Progenitor cell of endocrine pancreas (in vitro differentiated cells): ENCODE measurements around the gene NR5A1. TPM values are rescaled to one million over a fixed set of nuclear protein-coding genes. Genes with fewer than 3 reads are reported as not detected.

Experiments
- DNase-seq: peaks from one replicate; pipeline ENCODE4 v3.0.0; 2021; ENCODE audit warnings: low spot score; ENCODE audit not compliant: unreplicated experiment
- H3K27ac Mint-ChIP-seq: 2 replicates; pipeline ENCODE4 v1.8.0; 2021; ENCODE audit warnings: mild to moderate bottlenecking, moderate library complexity, mixed read lengths
- H3K27me3 Mint-ChIP-seq: 2 replicates; pipeline ENCODE4 v1.8.0; 2021; ENCODE audit warnings: mixed read lengths
- H3K36me3 Mint-ChIP-seq: 2 replicates; pipeline ENCODE4 v1.8.0; 2022; ENCODE audit warnings: mixed read lengths; ENCODE audit not compliant: insufficient read depth
- H3K4me1 Mint-ChIP-seq: 2 replicates; pipeline ENCODE4 v1.8.0; 2021; ENCODE audit warnings: low read depth, mixed read lengths
- H3K4me3 Mint-ChIP-seq: 2 replicates; pipeline ENCODE4 v1.8.0; 2021; ENCODE audit warnings: low read depth, mild to moderate bottlenecking, moderate library complexity, mixed read lengths
- H3K9me3 Mint-ChIP-seq: 2 replicates; pipeline ENCODE4 v1.8.0; 2021; ENCODE audit warnings: low read depth, mixed read lengths
- total RNA-seq: library from RNA; stranded (reverse); gene quantifications from 2 replicates; pipeline ENCODE4 v1.2.1, GENCODE V29; 2021
- TF ChIP-seq, protein P1 (sequence below): fragments of 200-600 bp; sonication (generic); IDR thresholded peaks from one replicate; pipeline ENCODE4 v1.5.0; 2021; ENCODE audit warnings: antibody characterized with exemption, mild to moderate bottlenecking; ENCODE audit not compliant: unreplicated experiment

NR5A1 gene
- total RNA-seq, 1 donor from 2014 or later: 0.36 TPM

DNA sequence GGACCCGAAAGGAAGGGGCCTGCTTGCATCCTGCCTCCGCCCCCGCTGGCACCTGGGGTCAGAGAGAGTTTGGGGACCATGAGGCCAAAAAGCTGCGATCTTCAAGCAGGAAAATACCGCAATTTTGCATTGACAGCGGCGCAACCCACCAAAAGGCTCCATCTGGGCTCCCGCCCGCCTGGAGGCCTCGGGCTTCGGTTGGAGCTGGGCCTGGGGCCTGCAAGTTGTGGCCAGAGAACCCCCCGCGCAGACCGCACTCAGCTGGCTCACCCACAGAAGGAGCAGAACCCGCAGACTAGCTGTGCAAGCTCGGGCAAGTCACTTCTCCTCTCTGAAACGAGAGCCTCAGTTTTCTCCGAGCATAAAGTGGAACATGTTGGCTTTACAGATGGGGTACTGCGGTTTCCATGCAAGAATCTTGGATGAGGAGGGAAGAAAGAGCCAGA, 1.3 kb downstream of the NR5A1 start:
- H3K4me3 Mint-ChIP-seq: no peak overlapping the region
- TF ChIP-seq, protein P1, sequence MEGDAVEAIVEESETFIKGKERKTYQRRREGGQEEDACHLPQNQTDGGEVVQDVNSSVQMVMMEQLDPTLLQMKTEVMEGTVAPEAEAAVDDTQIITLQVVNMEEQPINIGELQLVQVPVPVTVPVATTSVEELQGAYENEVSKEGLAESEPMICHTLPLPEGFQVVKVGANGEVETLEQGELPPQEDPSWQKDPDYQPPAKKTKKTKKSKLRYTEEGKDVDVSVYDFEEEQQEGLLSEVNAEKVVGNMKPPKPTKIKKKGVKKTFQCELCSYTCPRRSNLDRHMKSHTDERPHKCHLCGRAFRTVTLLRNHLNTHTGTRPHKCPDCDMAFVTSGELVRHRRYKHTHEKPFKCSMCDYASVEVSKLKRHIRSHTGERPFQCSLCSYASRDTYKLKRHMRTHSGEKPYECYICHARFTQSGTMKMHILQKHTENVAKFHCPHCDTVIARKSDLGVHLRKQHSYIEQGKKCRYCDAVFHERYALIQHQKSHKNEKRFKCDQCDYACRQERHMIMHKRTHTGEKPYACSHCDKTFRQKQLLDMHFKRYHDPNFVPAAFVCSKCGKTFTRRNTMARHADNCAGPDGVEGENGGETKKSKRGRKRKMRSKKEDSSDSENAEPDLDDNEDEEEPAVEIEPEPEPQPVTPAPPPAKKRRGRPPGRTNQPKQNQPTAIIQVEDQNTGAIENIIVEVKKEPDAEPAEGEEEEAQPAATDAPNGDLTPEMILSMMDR: no peak
- H3K27ac Mint-ChIP-seq: no peak overlapping the region
- no peak for DNase-seq
- H3K4me1 Mint-ChIP-seq: peaks cover 3% of the 10 kb centered on the region
- no peaks in the 10 kb centered on the region for H3K9me3 Mint-ChIP-seq
- H3K36me3 Mint-ChIP-seq: no peaks in the 10 kb centered on the region
- H3K27me3 Mint-ChIP-seq: peaks cover 46% of the 10 kb centered on the region

DNA sequence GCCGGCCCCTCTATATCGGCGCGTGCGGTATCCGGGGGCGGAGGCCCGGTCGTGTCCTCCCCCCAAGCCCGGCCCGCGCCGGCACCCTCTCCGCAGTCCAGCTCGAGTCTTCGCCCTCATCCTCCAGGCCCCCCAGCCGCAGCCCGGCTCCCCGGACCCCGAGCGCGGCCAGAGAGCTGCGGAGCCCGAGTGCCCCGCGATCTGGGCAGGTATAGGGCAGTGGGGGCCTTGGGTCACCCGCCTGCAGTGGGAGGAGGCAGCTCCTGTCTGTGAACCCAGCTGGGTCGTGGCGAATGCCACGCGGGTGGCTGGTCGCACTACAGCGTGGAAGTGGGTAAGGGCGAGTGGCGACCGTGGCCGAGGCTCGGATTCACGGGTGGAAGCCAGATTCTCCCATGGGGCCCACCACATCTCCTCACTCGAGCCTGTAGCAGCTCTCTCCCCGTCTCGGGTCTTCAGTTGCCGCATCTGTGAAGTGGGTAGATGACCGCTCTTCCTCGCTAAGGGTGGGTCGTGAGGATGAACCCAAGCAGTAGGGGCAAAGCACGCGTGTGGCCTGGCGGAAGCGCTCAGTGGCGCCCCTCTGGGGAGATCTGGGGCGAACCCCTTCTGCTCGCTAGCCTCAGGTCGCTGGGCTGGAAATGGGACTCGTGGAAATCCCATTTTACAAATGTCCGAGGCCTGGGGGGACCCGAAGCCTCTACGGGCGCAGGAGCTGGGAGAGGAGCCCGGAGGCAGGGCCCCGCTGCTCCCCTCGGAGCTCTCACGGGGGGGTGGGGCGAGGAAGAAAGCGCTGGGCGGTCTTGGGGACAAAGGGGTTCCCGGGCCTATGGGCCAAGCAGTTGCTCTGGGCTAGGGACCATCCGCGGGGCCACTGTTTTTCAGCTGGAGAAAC, 1.9 kb downstream of the NR5A1 start:
- no peaks in the 10 kb centered on the region for H3K9me3 Mint-ChIP-seq
- peaks cover 3% of the 10 kb centered on the region for H3K4me1 Mint-ChIP-seq
- H3K27ac Mint-ChIP-seq: no peak overlapping the region
- H3K4me3 Mint-ChIP-seq: peak overlapping the region; percentile 49
- TF ChIP-seq, protein P1: peak; percentile 26
- H3K36me3 Mint-ChIP-seq: no peaks in the 10 kb centered on the region
- DNase-seq: no peak
- H3K27me3 Mint-ChIP-seq: peaks cover 50% of the 10 kb centered on the region

DNA sequence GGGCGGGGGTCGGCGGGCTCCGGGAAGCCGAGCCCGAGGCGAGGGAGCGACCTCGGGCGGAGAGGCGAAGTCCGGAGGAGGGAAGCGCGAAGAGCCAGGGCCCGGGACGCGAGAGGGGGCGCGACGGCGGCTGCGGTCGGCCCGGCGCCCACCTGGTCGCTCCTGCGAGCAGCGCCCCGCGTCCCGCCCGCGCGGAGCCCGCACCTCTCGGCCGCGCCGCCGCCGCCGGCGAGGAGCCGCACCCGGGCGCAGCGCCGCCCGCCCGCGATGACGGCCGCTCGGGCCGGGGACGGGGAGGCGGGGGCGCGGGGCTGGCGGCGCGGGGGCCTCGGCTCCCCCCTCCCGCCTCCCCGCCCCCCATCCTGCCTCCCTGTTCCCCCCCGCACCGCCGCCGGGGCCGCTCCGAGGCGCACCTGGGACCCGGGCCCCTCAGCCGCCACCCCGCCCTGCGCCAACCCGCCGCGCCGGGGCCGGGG, 2.6 kb downstream of the NR5A1 start:
- no peak for DNase-seq
- Mint-ChIP-seq H3K4me3 (no peak overlapping the region), H3K4me1 (peaks cover 3% of the 10 kb centered on the region), H3K27me3 (peaks cover 53% of the 10 kb centered on the region), H3K9me3 (no peaks in the 10 kb centered on the region), H3K36me3 (no peaks in the 10 kb centered on the region), H3K27ac (no peak overlapping the region)
- TF ChIP-seq, protein P1: no peak

DNA sequence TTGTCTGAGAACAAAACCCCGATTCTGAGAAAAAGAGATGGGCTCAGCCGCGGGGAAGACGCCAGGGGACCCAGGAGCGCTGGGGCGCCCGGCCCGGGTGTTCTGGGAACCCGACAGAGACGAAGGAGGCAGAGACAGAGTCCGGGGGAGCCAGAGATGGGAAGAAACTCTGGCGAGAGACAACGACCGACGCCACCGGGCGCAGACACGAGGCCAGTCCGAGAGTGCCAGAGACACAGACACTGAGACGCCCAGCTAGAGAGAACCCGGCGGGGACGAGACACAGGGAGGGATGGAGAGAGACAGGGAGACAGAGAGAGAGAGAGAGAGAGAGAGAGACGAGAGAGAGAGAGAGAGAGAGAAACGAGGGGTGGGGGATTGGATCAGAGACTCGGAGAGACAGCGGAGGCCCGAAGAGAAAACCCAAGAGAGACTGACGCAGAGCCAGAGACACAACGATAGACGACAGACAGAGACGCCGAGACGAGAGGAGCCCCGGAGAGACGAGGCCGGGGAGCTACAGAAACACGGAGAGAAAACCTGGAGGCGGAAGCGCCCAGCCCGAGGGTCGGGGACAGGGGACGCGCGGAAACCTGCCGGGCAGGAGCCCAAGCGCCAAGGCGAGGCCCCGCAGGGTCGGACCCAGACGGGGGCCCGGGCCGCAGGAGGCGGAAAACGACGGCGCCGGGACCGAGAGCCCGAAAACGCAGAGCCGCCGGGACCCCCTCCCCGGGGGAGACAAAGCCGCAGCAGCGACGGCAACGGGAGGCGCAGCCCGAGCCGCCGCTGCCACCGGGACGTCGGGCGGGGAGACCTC, 3.3 kb downstream of the NR5A1 start:
- TF ChIP-seq, protein P1: no peak
- Mint-ChIP-seq H3K27me3 (peaks cover 58% of the 10 kb centered on the region), H3K4me3 (peak overlapping the region; percentile 61), H3K36me3 (no peaks in the 10 kb centered on the region), H3K27ac (peak overlapping the region; percentile 87), H3K9me3 (no peaks in the 10 kb centered on the region), H3K4me1 (peaks cover 3% of the 10 kb centered on the region)
- no peak for DNase-seq
